H1 (cell line): ENCODE results near the gene ASH1L. TPM values are rescaled to one million over a fixed set of nuclear protein-coding genes. Genes with fewer than 3 reads are reported as not detected.

ENCODE experiments used
- CTCF ChIA-PET: fragments of 300-600 bp; sonication (Branson Sonifier 250); formaldehyde crosslinking; loops from one replicate; lab custom pipeline; 2021; ENCODE audit not compliant: partially characterized antibody; lab: Charles Lee
- POLR2A ChIA-PET: fragments of 300-600 bp; sonication (Branson Sonifier 250); formaldehyde crosslinking; loops from one replicate; lab custom pipeline; 2021; ENCODE audit warnings: inconsistent platforms; ENCODE audit not compliant: partially characterized antibody; lab: Charles Lee
- DNase-seq, 2 experiments: peaks; one replicate each; pipeline versions ENCODE4 v3.0.0 to v3.0.0-alpha.2; 2010 to 2022; ENCODE audit warnings: low spot score in 2 of 2, low read depth in 1 of 2, mixed read lengths in 1 of 2
- FAIRE-seq: peaks from 2 replicates; lab custom pipeline; 2011; peaks lifted over from hg19 to GRCh38; lab: Jason Lieb, UNC
- H2AFZ ChIP-seq: 2 replicates; pipeline ENCODE4 v1.8.1; 2012; ENCODE audit warnings: low read length, inconsistent platforms
- H2AK5ac ChIP-seq: 2 replicates; pipeline ENCODE4 v1.6.1; 2013; ENCODE audit warnings: low read depth, low read length
- H2BK120ac ChIP-seq: replicated peaks from 2 replicates; pipeline ENCODE3; 2013; ENCODE audit warnings: low read depth, low read length, inconsistent platforms
- H2BK12ac ChIP-seq: 2 replicates; pipeline ENCODE4 v1.6.1; 2013; ENCODE audit warnings: low read depth, low read length
- H2BK15ac ChIP-seq: 2 replicates; pipeline ENCODE4 v1.6.1; 2013; ENCODE audit warnings: low read length
- H2BK20ac ChIP-seq: 2 replicates; pipeline ENCODE4 v1.6.1; 2013; ENCODE audit warnings: low read length
- H2BK5ac ChIP-seq: 2 replicates; pipeline ENCODE4 v1.6.1; 2013; ENCODE audit warnings: low read depth, low read length
- H3K14ac ChIP-seq: 2 replicates; pipeline ENCODE4 v1.6.1; 2013; ENCODE audit warnings: inconsistent platforms; ENCODE audit not compliant: insufficient read length
- H3K18ac ChIP-seq: 2 replicates; pipeline ENCODE4 v1.6.1; 2013; ENCODE audit warnings: low read length; ENCODE audit errors: extremely low read depth
- H3K23ac ChIP-seq: 2 replicates; pipeline ENCODE4 v1.6.1; 2013; ENCODE audit warnings: inconsistent platforms; ENCODE audit not compliant: insufficient read length
- H3K23me2 ChIP-seq: 2 replicates; pipeline ENCODE4 v1.6.1; 2013; ENCODE audit warnings: low read depth, low read length
- H3K27ac ChIP-seq: 2 replicates; pipeline ENCODE4 v1.6.1; 2011; ENCODE audit warnings: low read depth, low read length, inconsistent platforms
- H3K27me3 ChIP-seq, 4 experiments: replicated peaks in 1 of 4; 1 replicate in 1 of 4; 2 replicates in 3 of 4; pipeline versions ENCODE4 v1.6.1 to v1.8.1; 2011 to 2013; ENCODE audit warnings: low read length in 3 of 4, mild to moderate bottlenecking in 3 of 4, inconsistent platforms in 2 of 4, mixed read lengths in 2 of 4, moderate library complexity in 1 of 4; ENCODE audit not compliant: control insufficient read depth in 3 of 4, insufficient read depth in 3 of 4; ENCODE audit errors: extremely low read depth in 1 of 4
- H3K36me3 ChIP-seq, 4 experiments: 2 replicates each; pipeline versions ENCODE4 v1.6.1 to v1.8.1; 2011 to 2013; ENCODE audit warnings: mild to moderate bottlenecking in 4 of 4, low read length in 3 of 4, moderate library complexity in 2 of 4, control low read depth in 1 of 4, inconsistent platforms in 1 of 4; ENCODE audit not compliant: insufficient read depth in 4 of 4, control insufficient read depth in 2 of 4
- H3K4ac ChIP-seq: replicated peaks from 2 replicates; pipeline ENCODE3; 2013; ENCODE audit warnings: low read length, low read depth, mixed read lengths, inconsistent platforms; ENCODE audit not compliant: insufficient read length
- H3K4me1 ChIP-seq, 4 experiments: replicated peaks in 1 of 4; 1 replicate in 1 of 4; 2 replicates in 3 of 4; pipeline versions ENCODE4 v1.6.1 to v1.8.1; 2011 to 2013; ENCODE audit warnings: low read length in 3 of 4, inconsistent platforms in 2 of 4, mixed read lengths in 1 of 4; ENCODE audit not compliant: insufficient read depth in 4 of 4, control insufficient read depth in 3 of 4
- H3K4me2 ChIP-seq, 2 experiments: 2 replicates each; pipeline versions ENCODE4 v1.6.1 to v1.8.1; 2011 to 2013; ENCODE audit warnings: low read depth in 2 of 2, low read length in 2 of 2, control low read depth in 1 of 2, inconsistent platforms in 1 of 2, mild to moderate bottlenecking in 1 of 2; ENCODE audit not compliant: insufficient read depth in 1 of 2
- H3K4me3 ChIP-seq, 4 experiments: fragments of 200-600, 300-600 bp in 1 of 4; sonication (generic), shearing (Covaris generic), sonication (Bioruptor Twin) in 1 of 4; 2 replicates each; pipeline versions ENCODE4 v1.5.1 to v1.8.1; 2011 to 2016; ENCODE audit warnings: low read length in 4 of 4, low read depth in 3 of 4, control low read depth in 2 of 4, inconsistent platforms in 2 of 4, mild to moderate bottlenecking in 2 of 4, mixed read lengths in 1 of 4, moderate library complexity in 1 of 4; ENCODE audit not compliant: insufficient read depth in 2 of 4; ENCODE audit errors: extremely low read depth in 1 of 4
- H3K56ac ChIP-seq: replicated peaks from 2 replicates; pipeline ENCODE3; 2013; ENCODE audit warnings: low read depth, mild to moderate bottlenecking, mixed read lengths, low read length, inconsistent platforms; ENCODE audit not compliant: insufficient read length
- H3K79me1 ChIP-seq: 2 replicates; pipeline ENCODE4 v1.6.1; 2013; ENCODE audit warnings: low read depth, low read length, control low read depth
- H3K79me2 ChIP-seq, 2 experiments: 2 replicates each; pipeline versions ENCODE4 v1.6.1 to v1.8.1; 2012 to 2013; ENCODE audit warnings: low read length in 2 of 2, mild to moderate bottlenecking in 2 of 2, inconsistent platforms in 1 of 2; ENCODE audit not compliant: insufficient read depth in 2 of 2, control insufficient read depth in 1 of 2
- H3K9ac ChIP-seq, 4 experiments: replicated peaks in 1 of 4; 1 replicate in 1 of 4; 2 replicates in 3 of 4; pipeline versions ENCODE4 v1.6.1 to v1.8.1; 2011 to 2013; ENCODE audit warnings: low read depth in 3 of 4, low read length in 3 of 4, control low read depth in 2 of 4, mild to moderate bottlenecking in 2 of 4, moderate library complexity in 2 of 4, inconsistent platforms in 1 of 4; ENCODE audit errors: extremely low read depth in 1 of 4
- H3K9me3 ChIP-seq, 2 experiments: 2 replicates each; pipeline versions ENCODE4 v1.6.1 to v1.8.1; 2012 to 2013; ENCODE audit warnings: mild to moderate bottlenecking in 2 of 2, moderate library complexity in 2 of 2, control low read depth in 1 of 2, inconsistent platforms in 1 of 2, low read depth in 1 of 2, low read length in 1 of 2, mixed read lengths in 1 of 2; ENCODE audit not compliant: insufficient read depth in 2 of 2
- H4K20me1 ChIP-seq, 2 experiments: replicated peaks in 1 of 2; 2 replicates each; pipeline versions ENCODE3 to v1.8.1; 2011 to 2013; ENCODE audit warnings: inconsistent platforms in 2 of 2, low read length in 2 of 2, mild to moderate bottlenecking in 1 of 2; ENCODE audit not compliant: insufficient read depth in 2 of 2, control insufficient read depth in 1 of 2
- H4K5ac ChIP-seq: 2 replicates; pipeline ENCODE4 v1.6.1; 2013; ENCODE audit warnings: low read length, low read depth, mixed read lengths, inconsistent platforms; ENCODE audit not compliant: insufficient read length
- H4K8ac ChIP-seq: 2 replicates; pipeline ENCODE4 v1.8.0; 2013; ENCODE audit warnings: mild to moderate bottlenecking, moderate library complexity, low read length, inconsistent platforms; ENCODE audit not compliant: insufficient read depth; ENCODE audit errors: extremely low read depth
- H4K91ac ChIP-seq: replicated peaks from 2 replicates; pipeline ENCODE3; 2013; ENCODE audit warnings: low read length, mixed read lengths, inconsistent platforms; ENCODE audit not compliant: insufficient read length
- ATF2 ChIP-seq: IDR thresholded peaks from 2 replicates; pipeline ENCODE4 v1.6.1; 2012; ENCODE audit warnings: low read length, inconsistent platforms
- BACH1 ChIP-seq: IDR thresholded peaks from 2 replicates; pipeline ENCODE4 v1.6.1; 2012; ENCODE audit warnings: low read length, improper control_type of control experiment
- BRCA1 ChIP-seq: IDR thresholded peaks from 2 replicates; pipeline ENCODE4 v1.6.1; 2012; ENCODE audit warnings: low read depth, low read length, improper control_type of control experiment
- CBX8 ChIP-seq: fragments of 300-800, 300-1000 bp; sonication (generic); IDR thresholded peaks from 2 replicates; pipeline ENCODE4 v1.7.1; 2016; ENCODE audit warnings: low read depth, low read length, borderline replicate concordance
- CHD2 ChIP-seq: IDR thresholded peaks from 2 replicates; pipeline ENCODE4 v1.6.1; 2012; ENCODE audit warnings: low read length, improper control_type of control experiment
- CREB1 ChIP-seq: IDR thresholded peaks from 2 replicates; pipeline ENCODE4 v1.6.1; 2012; ENCODE audit warnings: inconsistent platforms
- EP300 ChIP-seq, 2 experiments: IDR thresholded peaks; 1 replicate in 1 of 2; 2 replicates in 1 of 2; pipeline ENCODE4 v1.6.1; 2011 to 2012; ENCODE audit warnings: low read depth in 2 of 2, low read length in 2 of 2, mild to moderate bottlenecking in 2 of 2, borderline replicate concordance in 1 of 2, inconsistent platforms in 1 of 2, moderate library complexity in 1 of 2
- GABPA ChIP-seq: IDR thresholded peaks from 2 replicates; pipeline ENCODE4 v1.6.1; 2011; ENCODE audit warnings: mild to moderate bottlenecking, low read length, moderate library complexity, borderline replicate concordance; ENCODE audit not compliant: insufficient read depth
- GTF2F1 ChIP-seq: IDR thresholded peaks from 2 replicates; pipeline ENCODE4 v1.6.1; 2012; ENCODE audit warnings: low read depth, low read length, improper control_type of control experiment, borderline replicate concordance
- KDM4A ChIP-seq: IDR thresholded peaks from one replicate; pipeline ENCODE4 v1.7.1; 2012; ENCODE audit warnings: low read depth, mild to moderate bottlenecking, moderate library complexity, low read length, inconsistent platforms; ENCODE audit not compliant: severe bottlenecking
- SP1 ChIP-seq: IDR thresholded peaks from 2 replicates; pipeline ENCODE4 v1.6.1; 2011; ENCODE audit warnings: low read depth, low read length
- SP2 ChIP-seq: IDR thresholded peaks from 2 replicates; pipeline ENCODE4 v1.6.1; 2012; ENCODE audit warnings: mild to moderate bottlenecking, low read length, inconsistent platforms
- TAF1 ChIP-seq: IDR thresholded peaks from 2 replicates; pipeline ENCODE4 v1.6.1; 2011; ENCODE audit warnings: mild to moderate bottlenecking, low read depth, low read length
- TCF12 ChIP-seq: IDR thresholded peaks from 2 replicates; pipeline ENCODE4 v1.6.1; 2011; ENCODE audit warnings: low read depth, mild to moderate bottlenecking, low read length
- WGBS, 2 experiments: shearing (Covaris generic) in 1 of 2; methylation state at CpG; one replicate each; pipeline versions ENCODE4 v1.1.6 to v1.1.7; 2013 to 2015; ENCODE audit warnings: low lambda C conversion rate in 2 of 2, mixed read lengths in 2 of 2, inconsistent platforms in 1 of 2, low coverage in 1 of 2, missing lambda C conversion rate in 1 of 2; ENCODE audit not compliant: insufficient replicate concordance in 2 of 2, insufficient coverage in 1 of 2, insufficient read length in 1 of 2; ENCODE audit errors: extremely low coverage in 1 of 2, missing lambda C conversion rate in 1 of 2; 5-methylcytosine and 5-hydroxymethylcytosine counted together
- polyA plus RNA-seq, 7 experiments: library from polyadenylated mRNA; depleted of rRNA in 3 of 7; stranded (reverse) in 5 of 7; unstranded in 2 of 7; fragments of >200 nt in 5 of 7; fragments of 200-250 nt in 2 of 7; gene quantifications; 1 replicate in 5 of 7; 2 replicates in 1 of 7; 4 replicates in 1 of 7; pipeline versions ENCODE4 v1.2.1 to v1.2.3, GENCODE V29; 2011 to 2013; ENCODE audit warnings: missing spikeins in 2 of 7, mixed read lengths in 2 of 7
- total RNA-seq: library from RNA; stranded (reverse); fragmentation: NEBNext Ultra II Directional; extraction: Animal tissue kit (Norgen Biotek cat#: 25700); gene quantifications from 2 replicates; pipeline ENCODE4 v1.2.1, GENCODE V29; 2021

Gene ASH1L
- total and polyA plus RNA-seq, 2 of the 8 experiments (the other 6 are each of a cell fraction or from before 2014, with no cell fraction given), result 7.5 to 27.6 TPM

GRCh38 chr1:155451199-155451598 lies 111.4 kb downstream of the ASH1L start:
- Histone ChIP-seq H2BK120ac (no peak overlapping the region), H2BK15ac (no peak overlapping the region), H3K23me2 (no peaks in the 10 kb centered on the region), H3K79me1 (no peaks in the 10 kb centered on the region), H3K14ac (no peak overlapping the region), H2BK12ac (no peak overlapping the region), H4K8ac (no peak overlapping the region), H2BK20ac (no peak overlapping the region), H3K4me3 (no peak overlapping the region), H3K4me1 (no peaks in the 10 kb centered on the region), H2AFZ (no peak overlapping the region), H4K20me1 (no peaks in the 10 kb centered on the region), H3K27ac (no peak overlapping the region), H3K18ac (no peak overlapping the region), H3K9ac (no peak overlapping the region), H3K9me3 (no peaks in the 10 kb centered on the region), H2AK5ac (no peak overlapping the region), H3K79me2 (no peaks in the 10 kb centered on the region), H3K4ac (no peak overlapping the region), H3K4me2 (no peak overlapping the region), H3K56ac (no peak overlapping the region), H3K36me3 (peaks cover 0 to 3% (median 0%) of the 10 kb centered on the region in 4 experiments; a peak in 1 of 8 replicates), H3K23ac (no peak overlapping the region), H3K27me3 (no peaks in the 10 kb centered on the region), H4K5ac (no peak overlapping the region), H2BK5ac (no peak overlapping the region), H4K91ac (no peak overlapping the region)
- FAIRE-seq (no peak), DNase-seq (no peak)
- POLR2A ChIA-PET, result interaction anchor here (0.7 kb wide), 1 partner anchor 9 kb away, joined by 3 read pairs; no protein-coding TSS in a partner anchor
- no peak for TF ChIP-seq TCF12
- TF ChIP-seq BACH1, result no peak
- no peak for TF ChIP-seq KDM4A
- TF ChIP-seq ATF2, result no peak
- no peak for TF ChIP-seq BRCA1
- TF ChIP-seq EP300 (IDR thresholded peaks at IDR 0.05; ENCODE audit: borderline replicate concordance in 1 of 2, low read depth in 2 of 2, low read length in 2 of 2), result no peak
- TF ChIP-seq CREB1, result no peak
- no peak for TF ChIP-seq GABPA
- TF ChIP-seq SP2, result no peak
- no peak for TF ChIP-seq TAF1
- TF ChIP-seq GTF2F1, result no peak
- no peak for TF ChIP-seq CHD2
- TF ChIP-seq CBX8, result no peak
- no peak for TF ChIP-seq SP1
- CTCF ChIA-PET, result no interaction called here
- 97% methylated on average over 7 of the region's 7 CpGs; no CpG with 5 or more reads in 1 of the 2 experiments for WGBS, 2 experiments
